AG04450 (cell line): ENCODE results near the gene FAM3D. TPM values are rescaled to one million over a fixed set of nuclear protein-coding genes. Genes with fewer than 3 reads are reported as not detected.

Experiments
- CTCF ChIA-PET: fragments of 300-600, 350-600 bp; formaldehyde crosslinking; extraction: SDS; loops from one replicate; lab custom pipeline; 2022; ENCODE audit warnings: antibody characterized with exemption, inconsistent platforms; lab: Charles Lee
- POLR2A ChIA-PET: fragments of 350-600 bp; formaldehyde crosslinking; extraction: SDS; loops from one replicate; lab custom pipeline; 2021; ENCODE audit warnings: antibody characterized with exemption, inconsistent platforms; lab: Yijun Ruan, JAX
- DNase-seq: peaks from one replicate; pipeline ENCODE4 v3.0.0-alpha.2; 2011; ENCODE audit warnings: low read depth, low spot score
- H3K27ac ChIP-seq: one replicate; pipeline ENCODE4 v1.5.1; 2012; ENCODE audit warnings: low read depth, low read length, control low read depth
- H3K27me3 ChIP-seq: one replicate; pipeline ENCODE4 v1.6.0; 2012; ENCODE audit warnings: low read length; ENCODE audit not compliant: control insufficient read depth, insufficient read depth
- H3K4me3 ChIP-seq: 2 replicates; pipeline ENCODE4 v1.5.1; 2011; ENCODE audit warnings: mild to moderate bottlenecking, low read depth, low read length, control low read depth
- H3K9me3 ChIP-seq: 2 replicates; pipeline ENCODE4 v1.5.1; 2012; ENCODE audit warnings: low read length; ENCODE audit not compliant: control insufficient read depth, insufficient read depth
- polyA plus RNA-seq: library from polyadenylated mRNA; depleted of rRNA; stranded (reverse); fragments of >200 nt; gene quantifications from 2 replicates; pipeline ENCODE4 v1.2.3, GENCODE V29; 2011
- TF ChIP-seq, protein P1 (sequence below): IDR thresholded peaks from 2 replicates; pipeline ENCODE4 v1.5.1; 2011; ENCODE audit warnings: low read depth, low read length, control low read depth, inconsistent platforms

The FAM3D gene
- polyA plus RNA-seq, 1 experiment, result not detected

DNA sequence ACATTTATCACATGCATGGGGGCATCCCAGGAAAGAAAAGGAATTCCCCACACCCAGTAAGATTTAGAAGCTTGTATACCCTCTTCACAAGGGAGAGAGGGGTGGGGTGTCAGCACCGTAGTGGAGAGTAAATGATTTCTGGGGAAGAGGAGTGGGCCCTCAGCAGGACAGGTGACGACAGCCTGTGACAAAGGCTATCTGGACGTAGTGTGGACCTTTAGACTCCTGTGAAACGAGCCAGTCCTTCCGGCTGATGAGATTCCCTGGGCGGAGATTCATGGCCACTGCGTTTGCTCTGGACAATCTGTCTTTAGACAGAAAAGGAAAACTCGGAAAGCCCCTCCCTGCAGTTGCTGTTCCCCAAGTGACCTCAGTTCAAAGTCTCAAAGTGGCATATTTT lies 1.7 kb upstream of the FAM3D start:
- ChIA-PET POLR2A (no interaction called here), CTCF (no interaction called here)
- Histone ChIP-seq H3K27ac (no peak overlapping the region), H3K4me3 (no peak overlapping the region), H3K27me3 (peaks cover 6% of the 10 kb centered on the region), H3K9me3 (peaks cover 3% of the 10 kb centered on the region; the same call in 1 of the 2 replicates)
- DNase-seq, result no peak
- TF ChIP-seq, protein P1, sequence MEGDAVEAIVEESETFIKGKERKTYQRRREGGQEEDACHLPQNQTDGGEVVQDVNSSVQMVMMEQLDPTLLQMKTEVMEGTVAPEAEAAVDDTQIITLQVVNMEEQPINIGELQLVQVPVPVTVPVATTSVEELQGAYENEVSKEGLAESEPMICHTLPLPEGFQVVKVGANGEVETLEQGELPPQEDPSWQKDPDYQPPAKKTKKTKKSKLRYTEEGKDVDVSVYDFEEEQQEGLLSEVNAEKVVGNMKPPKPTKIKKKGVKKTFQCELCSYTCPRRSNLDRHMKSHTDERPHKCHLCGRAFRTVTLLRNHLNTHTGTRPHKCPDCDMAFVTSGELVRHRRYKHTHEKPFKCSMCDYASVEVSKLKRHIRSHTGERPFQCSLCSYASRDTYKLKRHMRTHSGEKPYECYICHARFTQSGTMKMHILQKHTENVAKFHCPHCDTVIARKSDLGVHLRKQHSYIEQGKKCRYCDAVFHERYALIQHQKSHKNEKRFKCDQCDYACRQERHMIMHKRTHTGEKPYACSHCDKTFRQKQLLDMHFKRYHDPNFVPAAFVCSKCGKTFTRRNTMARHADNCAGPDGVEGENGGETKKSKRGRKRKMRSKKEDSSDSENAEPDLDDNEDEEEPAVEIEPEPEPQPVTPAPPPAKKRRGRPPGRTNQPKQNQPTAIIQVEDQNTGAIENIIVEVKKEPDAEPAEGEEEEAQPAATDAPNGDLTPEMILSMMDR, result no peak

DNA sequence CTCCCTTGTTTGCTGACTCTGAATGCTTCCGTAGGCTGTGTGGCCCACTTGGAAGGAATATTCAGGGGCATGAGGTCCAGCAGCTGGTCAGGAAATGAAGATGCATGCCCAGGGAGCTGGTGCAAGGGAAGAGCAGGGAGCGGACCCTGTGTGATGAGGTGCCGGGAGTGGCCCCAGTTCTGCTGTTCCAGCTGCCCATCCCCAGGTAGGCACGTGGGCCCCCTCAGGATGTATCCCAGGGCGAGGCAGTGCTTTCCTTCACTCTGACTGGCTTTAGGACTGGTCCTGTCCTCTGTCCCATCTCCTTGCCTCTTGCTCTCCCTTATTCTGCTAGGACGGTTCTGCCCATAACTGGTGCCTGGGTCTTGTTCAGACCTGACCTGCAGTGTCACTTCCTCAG lies 1.1 kb upstream of the FAM3D start:
- Histone ChIP-seq H3K4me3 (no peak overlapping the region), H3K9me3 (peaks cover 3% of the 10 kb centered on the region; the same call in 1 of the 2 replicates), H3K27me3 (peaks cover 4% of the 10 kb centered on the region), H3K27ac (no peak overlapping the region)
- no peak for DNase-seq
- ChIA-PET POLR2A (no interaction called here), CTCF (no interaction called here)
- TF ChIP-seq, protein P1, result no peak

DNA sequence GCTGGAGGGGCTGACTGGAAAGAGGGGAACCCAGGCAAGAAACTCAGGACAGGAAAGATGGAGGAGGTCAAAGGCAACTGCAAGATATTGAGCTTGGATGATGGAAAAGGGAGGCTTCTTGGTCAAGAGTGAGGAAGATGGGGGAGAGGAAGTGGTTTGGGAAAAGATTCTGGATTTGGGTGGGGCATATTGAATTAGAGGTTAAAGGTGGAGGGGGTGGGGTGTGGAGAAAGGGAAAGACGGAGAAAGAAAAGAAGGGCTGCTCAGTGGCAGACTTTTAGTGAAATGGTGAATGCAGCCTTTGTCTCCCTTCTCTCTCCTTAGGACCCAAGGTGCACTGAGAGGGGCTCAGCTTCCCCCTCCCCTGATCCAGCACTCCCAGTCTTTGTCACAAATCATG lies 655 bp upstream of the FAM3D start:
- DNase-seq, result no peak
- H3K9me3 ChIP-seq, result peaks cover 3% of the 10 kb centered on the region; the same call in 1 of the 2 replicates
- CTCF ChIA-PET, result no interaction called here
- peaks cover 4% of the 10 kb centered on the region for H3K27me3 ChIP-seq
- no peak overlapping the region for H3K27ac ChIP-seq
- no peak overlapping the region for H3K4me3 ChIP-seq
- POLR2A ChIA-PET, result no interaction called here
- TF ChIP-seq, protein P1, result no peak

DNA sequence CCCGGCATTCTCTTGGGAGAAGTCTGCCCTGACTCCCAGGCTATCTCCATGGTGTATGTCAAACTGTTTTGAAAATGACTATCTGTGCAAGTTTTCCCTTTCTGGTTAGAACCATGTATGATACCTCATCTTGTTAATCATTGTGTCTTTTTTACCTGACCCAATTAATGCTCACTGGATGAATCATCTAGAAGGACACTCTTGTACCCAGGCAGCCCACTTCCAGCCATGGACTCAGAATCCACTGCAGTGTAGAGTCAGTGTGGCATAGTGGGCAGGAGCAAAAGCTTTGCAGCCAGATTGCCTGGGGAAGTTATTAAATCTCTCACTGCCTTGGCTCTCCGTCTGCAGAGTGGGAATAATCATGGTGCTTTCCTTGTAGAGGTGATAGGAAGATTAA lies 1.2 kb downstream of the FAM3D start:
- H3K27ac ChIP-seq, result no peak overlapping the region
- no peaks in the 10 kb centered on the region for H3K27me3 ChIP-seq
- CTCF ChIA-PET, result no interaction called here
- no peak for DNase-seq
- H3K4me3 ChIP-seq, result no peak overlapping the region
- POLR2A ChIA-PET, result no interaction called here
- TF ChIP-seq, protein P1, result no peak
- peaks cover 3% of the 10 kb centered on the region; the same call in 1 of the 2 replicates for H3K9me3 ChIP-seq

DNA sequence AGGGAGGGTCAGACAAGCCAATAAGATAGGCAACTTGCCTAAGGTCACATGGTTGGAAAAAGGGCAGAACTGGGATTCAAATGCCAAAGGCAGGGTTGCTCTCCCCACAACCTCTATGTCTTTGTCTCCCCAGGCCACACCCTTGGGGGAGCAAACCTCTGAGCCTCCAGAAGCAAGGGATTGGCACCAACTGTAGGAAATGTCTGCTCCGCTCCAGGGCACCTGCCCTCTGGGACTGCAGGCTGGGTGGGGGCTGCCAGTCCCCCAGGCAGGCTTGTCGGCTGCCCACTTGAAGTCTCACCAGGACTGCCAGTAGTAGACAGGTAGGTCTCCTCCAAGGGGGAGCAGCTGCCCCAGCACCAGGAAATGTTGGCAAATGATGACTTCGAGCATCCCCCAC lies 2.0 kb downstream of the FAM3D start:
- DNase-seq, result no peak
- ChIA-PET POLR2A (no interaction called here), CTCF (no interaction called here)
- Histone ChIP-seq H3K27me3 (no peaks in the 10 kb centered on the region), H3K27ac (no peak overlapping the region), H3K4me3 (no peak overlapping the region), H3K9me3 (peaks cover 3% of the 10 kb centered on the region; the same call in 1 of the 2 replicates)
- TF ChIP-seq, protein P1, result no peak
